Gastrocnemius medialis (tissue), 4 donors: Measurements from ENCODE around the gene NDRG3. TPM values are rescaled to one million over a fixed set of nuclear protein-coding genes. Genes with fewer than 3 reads are reported as not detected.

ENCODE experiments used
- ATAC-seq, 2 donors: fragments of 150-250 bp; one replicate each; pipeline ENCODE4 v1.9.1; 2016
- DNase-seq, 2 donors: peaks; one replicate each; pipeline ENCODE4 v3.0.0-alpha.2; 2019
- H3K27ac ChIP-seq, 4 donors: fragments of 200-600 bp; sonication (generic); 1 replicate in 1 of 4; 2 replicates in 3 of 4; pipeline ENCODE4 v1.5.1; 2016 to 2018; ENCODE audit warnings: mild to moderate bottlenecking in 2 of 4, moderate library complexity in 1 of 4
- H3K27me3 ChIP-seq, 3 donors: fragments of 200-600 bp; sonication (generic) in 2 of 3; 1 replicate in 1 of 3; 2 replicates in 2 of 3; pipeline versions ENCODE4 v1.5.1 to v1.6.0; 2016 to 2019; ENCODE audit warnings: mild to moderate bottlenecking in 1 of 3, moderate library complexity in 1 of 3
- H3K36me3 ChIP-seq, 2 donors: fragments of 200-600 bp; sonication (generic) in 1 of 2; one replicate each; pipeline ENCODE4 v1.5.1; 2017 to 2018
- H3K4me1 ChIP-seq, 2 donors: fragments of 200-600 bp; sonication (generic) in 1 of 2; one replicate each; pipeline ENCODE4 v1.5.1; 2016 to 2017; ENCODE audit warnings: mild to moderate bottlenecking in 2 of 2
- H3K4me3 ChIP-seq, 4 donors: fragments of 200-600 bp; sonication (generic) in 3 of 4; 1 replicate in 1 of 4; 2 replicates in 3 of 4; pipeline ENCODE4 v1.5.1; 2016 to 2019; ENCODE audit warnings: mild to moderate bottlenecking in 2 of 4
- H3K9me3 ChIP-seq, 3 donors: fragments of 200-600 bp; sonication (generic) in 2 of 3; 1 replicate in 1 of 3; 2 replicates in 2 of 3; pipeline ENCODE4 v1.5.1; 2016 to 2019
- CTCF ChIP-seq, 5 experiments: fragments of 450-650 bp in 3 of 5; fragments of 200-600 bp in 2 of 5; sonication (generic) in 2 of 5; IDR thresholded peaks in 4 of 5; conservative IDR thresholded peaks in 1 of 5; 1 replicate in 4 of 5; 2 replicates in 1 of 5; pipeline ENCODE4 v1.5.1; 2016 to 2019; ENCODE audit warnings: antibody characterized with exemption in 5 of 5, mild to moderate bottlenecking in 3 of 5, moderate library complexity in 3 of 5
- POLR2A ChIP-seq, 2 donors: fragments of 450-650 bp; IDR thresholded peaks; one replicate each; pipeline ENCODE4 v1.6.1; 2017; ENCODE audit warnings: antibody characterized with exemption in 2 of 2, mild to moderate bottlenecking in 2 of 2, moderate library complexity in 2 of 2
- in situ Hi-C, 4 donors: fragments of 200-750 bp; cut with MboI; loops; one replicate each; pipeline versions ENCODE4 v1.15.0 to v1.8.0; 2017; ENCODE audit warnings: low sequenced_read_pairs in 4 of 4
- intact Hi-C: fragments of 100-400 bp; cut with DNase I; formaldehyde crosslinking; loops from one replicate; pipeline ENCODE4 v1.15.1; 2023; ENCODE audit warnings: low total_unique reads
- total RNA-seq, 4 donors: library from RNA; depleted of rRNA; stranded (reverse); fragments of >200 nt; gene quantifications; one replicate each; pipeline versions ENCODE4 v1.1.0 to v1.2.3, GENCODE V29; 2016

Gene NDRG3
- total RNA-seq, 4 donors from 2014 or later: 6.7 to 24.9 (median 13.2) TPM

DNA sequence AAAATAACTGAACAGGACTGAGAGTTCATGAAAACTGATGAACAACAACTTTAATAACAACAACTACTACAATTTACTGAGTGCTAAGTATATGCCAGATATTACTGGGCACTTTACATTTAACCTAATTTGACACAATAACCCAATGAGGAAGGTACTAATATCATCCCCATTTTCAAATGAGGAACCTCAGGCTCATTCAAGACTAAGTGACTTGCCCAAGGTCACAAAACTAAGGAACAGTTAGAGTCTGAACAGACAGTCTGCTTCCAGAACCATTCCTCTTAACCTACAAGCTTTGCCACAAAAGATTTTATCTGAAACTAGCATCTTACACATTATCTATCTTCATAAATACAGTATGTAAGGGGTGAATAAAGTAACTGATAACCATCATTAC, 10.6 kb upstream of the NDRG3 start:
- TF ChIP-seq POLR2A (IDR thresholded peaks at IDR 0.05) (no peak), CTCF (IDR thresholded peaks at IDR 0.05 in 4 of 5, conservative IDR thresholded peaks at IDR 0.05 in 1 of 5) (no peak)
- ATAC-seq: no peak
- intact Hi-C loops: no loop called here
- DNase-seq: no peak
- H3K36me3 ChIP-seq: peaks cover 0 to 8% of the 10 kb centered on the region in 2 donors
- in situ Hi-C loops: loop anchor here in 1 of 4 donors (10.0 kb wide), 1 partner anchor 152 kb away; the partner anchor contains the start of gene RAB5IF
- H3K4me3 ChIP-seq: no peak overlapping the region
- peaks cover 0 to 7% of the 10 kb centered on the region in 2 donors for H3K4me1 ChIP-seq
- no peaks in the 10 kb centered on the region for H3K27me3 ChIP-seq
- H3K9me3 ChIP-seq: no peaks in the 10 kb centered on the region
- no peak overlapping the region for H3K27ac ChIP-seq

GRCh38 chr20:36754656-36755222, 8.8 kb upstream of the NDRG3 start:
- peaks cover 0 to 7% of the 10 kb centered on the region in 2 donors for H3K4me1 ChIP-seq
- peaks cover 0 to 8% of the 10 kb centered on the region in 2 donors for H3K36me3 ChIP-seq
- peak overlapping the region in 2 of 4 donors; percentile 10 to 16 for H3K27ac ChIP-seq
- peak; percentile 78 to 89 (median 88) for TF ChIP-seq CTCF (IDR thresholded peaks at IDR 0.05 in 4 of 5, conservative IDR thresholded peaks at IDR 0.05 in 1 of 5)
- TF ChIP-seq POLR2A (IDR thresholded peaks at IDR 0.05): no peak
- H3K9me3 ChIP-seq: no peaks in the 10 kb centered on the region
- ATAC-seq: peak; percentile 97
- H3K27me3 ChIP-seq: no peaks in the 10 kb centered on the region
- in situ Hi-C loops: loop anchor here in 1 of 4 donors (10.0 kb wide), 1 partner anchor 150 kb away; the partner anchor contains the start of gene RAB5IF
- intact Hi-C loops: loop anchor here (1.0 kb wide), 1 partner anchor 37 kb away; no protein-coding TSS in a partner anchor
- no peak overlapping the region for H3K4me3 ChIP-seq
- DNase-seq: peak; percentile 35 to 55

DNA sequence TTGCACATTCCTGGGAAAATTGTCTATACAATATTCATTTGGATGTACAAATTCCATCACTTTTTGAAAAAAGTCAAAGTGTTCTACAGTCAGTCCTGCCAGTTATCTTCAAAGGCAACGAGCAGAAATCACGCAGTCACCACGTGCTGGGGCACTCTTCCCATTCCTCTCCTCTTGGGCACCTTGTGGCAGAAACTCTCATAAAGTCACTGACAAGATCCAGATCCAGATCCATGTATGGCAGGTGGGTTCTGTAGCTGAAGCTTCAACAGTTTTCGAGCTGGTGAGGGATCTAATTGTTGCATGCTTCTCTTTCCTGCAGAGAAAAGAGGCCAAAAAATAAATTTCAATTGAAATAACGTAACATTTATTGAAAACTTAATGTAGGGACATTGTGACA, 6.7 kb upstream of the NDRG3 start:
- no peaks in the 10 kb centered on the region for H3K27me3 ChIP-seq
- TF ChIP-seq CTCF (IDR thresholded peaks at IDR 0.05 in 4 of 5, conservative IDR thresholded peaks at IDR 0.05 in 1 of 5): no peak
- no peak for TF ChIP-seq POLR2A (IDR thresholded peaks at IDR 0.05)
- peaks cover 0 to 8% of the 10 kb centered on the region in 2 donors for H3K36me3 ChIP-seq
- H3K9me3 ChIP-seq: no peaks in the 10 kb centered on the region
- H3K27ac ChIP-seq: no peak overlapping the region
- in situ Hi-C loops (loop anchor here in 1 of 4 donors (10.0 kb wide), 1 partner anchor 148 kb away; the partner anchor contains the start of gene RAB5IF), intact Hi-C loops (no loop called here)
- no peak for ATAC-seq
- no peak for DNase-seq
- H3K4me1 ChIP-seq: peaks cover 0 to 8% of the 10 kb centered on the region in 2 donors
- no peak overlapping the region for H3K4me3 ChIP-seq

GRCh38 chr20:36745234-36745926, 510 bp downstream of the NDRG3 start:
- no peaks in the 10 kb centered on the region for H3K27me3 ChIP-seq
- H3K4me3 ChIP-seq: peak overlapping the region; percentile 76 to 94 (median 84)
- intact Hi-C loops: loop anchor here (5.0 to 10.0 kb wide), 2 partner anchors 138 to 281 kb away; partner anchors contain the start of gene RAB5IF
- H3K27ac ChIP-seq: peak overlapping the region; percentile 88 to 95 (median 92)
- peak in 1 of 2 donors; percentile 35 for DNase-seq
- no peaks in the 10 kb centered on the region for H3K9me3 ChIP-seq
- TF ChIP-seq POLR2A (IDR thresholded peaks at IDR 0.05) (no peak), CTCF (IDR thresholded peaks at IDR 0.05 in 4 of 5, conservative IDR thresholded peaks at IDR 0.05 in 1 of 5) (no peak)
- peak; percentile 37 to 43 for ATAC-seq
- peaks cover 18 to 32% of the 10 kb centered on the region in 2 donors for H3K4me1 ChIP-seq
- in situ Hi-C loops: no loop called here
- no peaks in the 10 kb centered on the region for H3K36me3 ChIP-seq
